Spleen (tissue), 11 donors: Measurements from ENCODE around the gene MUC4. TPM values are rescaled to one million over a fixed set of nuclear protein-coding genes. Genes with fewer than 3 reads are reported as not detected.
"Not testable (repeated sequence)": the region's sequence is repeated elsewhere in the genome, so short reads cannot be mapped to it uniquely, and the experiment has no call there.

ENCODE experiments used
- DNase-seq: peaks from one replicate; pipeline ENCODE4 v3.0.0-alpha.2; 2020
- H3K27ac ChIP-seq, 8 donors: fragments of 200-600 bp; sonication (generic) in 7 of 8; 1 replicate in 4 of 8; 2 replicates in 4 of 8; pipeline versions ENCODE4 v1.5.0 to v1.8.0; 2016 to 2021; ENCODE audit warnings: inconsistent platforms in 4 of 8, mild to moderate bottlenecking in 4 of 8, moderate library complexity in 1 of 8
- H3K27me3 ChIP-seq, 7 donors: fragments of 200-600 bp; sonication (generic) in 6 of 7; replicated peaks in 1 of 7; 1 replicate in 4 of 7; 2 replicates in 3 of 7; pipeline versions ENCODE4 v1.5.0 to v1.8.0; 2016 to 2021; ENCODE audit warnings: inconsistent platforms in 3 of 7, mild to moderate bottlenecking in 1 of 7
- H3K36me3 ChIP-seq, 6 donors: fragments of 200-600 bp; sonication (generic) in 5 of 6; 1 replicate in 4 of 6; 2 replicates in 2 of 6; pipeline versions ENCODE4 v1.5.0 to v1.8.0; 2016 to 2021; ENCODE audit warnings: inconsistent platforms in 2 of 6
- H3K4me1 ChIP-seq, 6 donors: fragments of 200-600 bp; sonication (generic) in 5 of 6; 1 replicate in 3 of 6; 2 replicates in 3 of 6; pipeline versions ENCODE4 v1.5.0 to v1.8.0; 2016 to 2021; ENCODE audit warnings: inconsistent platforms in 3 of 6
- H3K4me3 ChIP-seq, 8 donors: fragments of 200-600 bp; sonication (generic) in 7 of 8; 1 replicate in 4 of 8; 2 replicates in 4 of 8; pipeline versions ENCODE4 v1.5.0 to v1.8.0; 2016 to 2021; ENCODE audit warnings: inconsistent platforms in 4 of 8, mild to moderate bottlenecking in 4 of 8, moderate library complexity in 2 of 8
- H3K9me3 ChIP-seq, 8 donors: fragments of 200-600 bp; sonication (generic) in 7 of 8; 1 replicate in 4 of 8; 2 replicates in 4 of 8; pipeline versions ENCODE4 v1.5.0 to v1.8.0; 2016 to 2021; ENCODE audit warnings: inconsistent platforms in 4 of 8
- CTCF ChIP-seq, 11 experiments: fragments of 200-600 bp in 7 of 11; fragments of 450-650 bp in 4 of 11; sonication (generic) in 4 of 11; IDR thresholded peaks in 8 of 11; conservative IDR thresholded peaks in 3 of 11; 1 replicate in 7 of 11; 2 replicates in 4 of 11; pipeline versions ENCODE4 v1.4.0 to v1.8.0; 2016 to 2021; ENCODE audit warnings: antibody characterized with exemption in 11 of 11, inconsistent platforms in 4 of 11, mild to moderate bottlenecking in 1 of 11
- POLR2A ChIP-seq, 3 donors: fragments of 450-650 bp; IDR thresholded peaks; one replicate each; pipeline ENCODE4 v1.5.1; 2017; ENCODE audit warnings: antibody characterized with exemption in 3 of 3, mild to moderate bottlenecking in 1 of 3
- POLR2AphosphoS5 ChIP-seq, 3 donors: sonication (generic); formaldehyde crosslinking; IDR thresholded peaks; one replicate each; pipeline ENCODE4 v1.5.1; 2017; ENCODE audit warnings: antibody characterized with exemption in 3 of 3
- WGBS, 5 donors: extraction: QIAGEN DNeasy Blood & Tissue Kit in 3 of 5; methylation state at CpG; one replicate each; pipeline versions ENCODE4 v1.1.5 to v1.1.7; 2013 to 2018; 5-methylcytosine and 5-hydroxymethylcytosine counted together
- intact Hi-C: fragments of 100-400 bp; cut with DNase I; formaldehyde crosslinking; loops from one replicate; pipeline ENCODE4 v1.15.0; 2023; ENCODE audit warnings: low total_unique reads
- polyA plus RNA-seq, 3 donors: library from polyadenylated mRNA; stranded (reverse); fragments of 200-250 nt; gene quantifications; one replicate each; pipeline ENCODE4 v1.2.1, GENCODE V29; 2013
- total RNA-seq, 7 donors: library from RNA; depleted of rRNA in 3 of 7; stranded (reverse); fragments of >200 nt in 3 of 7; fragmentation: NEBNext Ultra II Directional in 4 of 7; extraction: Animal tissue kit (Norgen Biotek cat#: 25700) in 4 of 7; gene quantifications; one replicate each; pipeline versions ENCODE4 v1.1.0 to v1.2.1, GENCODE V29; 2016 to 2021
- donor health status: healthy with polysubstance abuse.
- donor health status: DM: no; HTN: no; CAD: no; lungs with moderate emphysema.
- donor health status: DM: no; HTN: no; CAD: no.
- donor health status: Bipolar disorder and iron deficiency.
- donor health status: healthy.
- donor health status: DM: no; HTN: no; CAD: no.
- donor health status: DM: yes; HTN: yes; CAD: no.

Gene MUC4
- total and polyA plus RNA-seq, 10 donors: 0.02 to 0.03 TPM; not detected in 8

DNA sequence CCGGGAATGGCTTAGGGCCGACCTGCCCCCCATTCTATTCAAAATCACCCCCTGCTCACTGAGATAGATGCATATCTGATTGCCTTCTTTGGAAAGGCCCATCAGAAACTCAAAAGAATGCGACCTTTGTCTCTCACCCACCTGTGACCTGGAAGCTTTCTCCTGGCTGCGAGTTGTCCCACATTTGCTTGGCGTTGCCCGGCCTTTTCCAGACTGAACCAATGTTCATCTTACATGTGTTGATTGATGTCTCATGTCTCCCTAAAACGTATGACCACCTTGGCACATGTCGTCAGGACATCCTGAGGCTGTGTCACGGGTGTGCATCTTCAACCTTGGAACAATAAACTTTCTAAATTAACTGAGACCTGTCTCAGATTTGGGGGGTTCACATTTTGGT is 94.3 kb downstream of the MUC4 start:
- WGBS, 5 donors: 77 to 84% (median 81%) methylated on average over 9 of the region's 9 CpGs
- H3K36me3 ChIP-seq: peaks cover 0 to 21% (median 11%) of the 10 kb centered on the region in 6 donors
- no peak for DNase-seq
- peaks cover 0 to 4% (median 0%) of the 10 kb centered on the region in 7 donors for H3K27me3 ChIP-seq
- H3K9me3 ChIP-seq: no peaks in the 10 kb centered on the region
- no peaks in the 10 kb centered on the region for H3K4me1 ChIP-seq
- H3K27ac ChIP-seq: no peak overlapping the region
- TF ChIP-seq POLR2AphosphoS5 (IDR thresholded peaks at IDR 0.05) (no peak), CTCF (IDR thresholded peaks at IDR 0.05 in 8 of 11, conservative IDR thresholded peaks at IDR 0.05 in 3 of 11) (no peak), POLR2A (IDR thresholded peaks at IDR 0.05) (no peak)
- H3K4me3 ChIP-seq: no peak overlapping the region
- intact Hi-C loops: no loop called here

GRCh38 chr3:195715583-195716266 is 96.0 kb downstream of the MUC4 start:
- intact Hi-C loops: no loop called here
- Histone ChIP-seq H3K27ac (no peak overlapping the region), H3K27me3 (peaks cover 0 to 4% (median 0%) of the 10 kb centered on the region in 7 donors), H3K4me1 (no peaks in the 10 kb centered on the region), H3K9me3 (no peaks in the 10 kb centered on the region), H3K36me3 (peaks cover 0 to 35% (median 17%) of the 10 kb centered on the region in 6 donors), H3K4me3 (no peak overlapping the region)
- no peak for TF ChIP-seq CTCF (IDR thresholded peaks at IDR 0.05 in 8 of 11, conservative IDR thresholded peaks at IDR 0.05 in 3 of 11)
- TF ChIP-seq POLR2AphosphoS5 (IDR thresholded peaks at IDR 0.05): no peak
- no peak for TF ChIP-seq POLR2A (IDR thresholded peaks at IDR 0.05)
- WGBS, 5 donors: 79 to 82% (median 80%) methylated on average over 14 of the region's 14 CpGs
- DNase-seq: no peak

DNA sequence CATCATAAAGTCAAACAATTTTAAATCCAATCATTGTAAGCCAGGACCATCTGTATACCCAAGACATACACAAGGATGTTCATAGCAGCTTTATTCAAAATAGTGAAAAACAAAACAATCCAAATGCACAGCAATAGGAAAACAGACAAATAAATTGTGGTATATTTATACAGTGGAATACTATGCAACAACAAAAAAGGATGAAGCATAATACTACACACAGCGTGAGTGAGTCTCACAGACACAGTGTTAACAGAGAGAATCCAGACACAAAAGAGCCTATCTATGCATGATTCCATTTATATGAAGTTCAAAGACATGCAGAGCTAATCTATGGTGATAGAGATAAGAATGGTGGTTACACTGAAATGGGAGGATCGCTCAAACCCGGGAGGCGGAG is 96.6 kb downstream of the MUC4 start:
- intact Hi-C loops: no loop called here
- no peaks in the 10 kb centered on the region for H3K9me3 ChIP-seq
- H3K27me3 ChIP-seq: peaks cover 0 to 4% (median 0%) of the 10 kb centered on the region in 7 donors
- H3K36me3 ChIP-seq: peaks cover 0 to 40% (median 17%) of the 10 kb centered on the region in 6 donors
- no peak overlapping the region for H3K27ac ChIP-seq
- no peak overlapping the region for H3K4me3 ChIP-seq
- 66 to 71% (median 68%) methylated on average over 4 of the region's 4 CpGs for WGBS, 5 donors
- no peak for TF ChIP-seq POLR2A (IDR thresholded peaks at IDR 0.05)
- no peak for TF ChIP-seq POLR2AphosphoS5 (IDR thresholded peaks at IDR 0.05)
- no peak for TF ChIP-seq CTCF (IDR thresholded peaks at IDR 0.05 in 8 of 11, conservative IDR thresholded peaks at IDR 0.05 in 3 of 11)
- DNase-seq: no peak
- H3K4me1 ChIP-seq: no peaks in the 10 kb centered on the region

- peaks cover 0 to 4% (median 0%) of the 10 kb centered on the region in 7 donors for H3K27me3 ChIP-seq
- intact Hi-C loops: no loop called here
- no peak overlapping the region for H3K4me3 ChIP-seq
- H3K4me1 ChIP-seq: no peaks in the 10 kb centered on the region
- 82 to 93% (median 91%) methylated on average over 6 of the region's 6 CpGs for WGBS, 5 donors
- TF ChIP-seq CTCF (IDR thresholded peaks at IDR 0.05 in 8 of 11, conservative IDR thresholded peaks at IDR 0.05 in 3 of 11): no peak
- no peak for TF ChIP-seq POLR2AphosphoS5 (IDR thresholded peaks at IDR 0.05)
- no peak for TF ChIP-seq POLR2A (IDR thresholded peaks at IDR 0.05)
- H3K9me3 ChIP-seq: no peaks in the 10 kb centered on the region
- H3K36me3 ChIP-seq: peaks cover 0 to 46% (median 17%) of the 10 kb centered on the region in 6 donors
- no peak overlapping the region for H3K27ac ChIP-seq
- no peak for DNase-seq
These were observed 97.2 kb downstream of the MUC4 start for GRCh38 chr3:195714380-195715011.

- WGBS, 5 donors: 21 to 46% (median 32%) methylated on average over 6 to 9 of the region's 9 CpGs
- DNase-seq, H3K27ac ChIP-seq, H3K4me1 ChIP-seq, H3K4me3 ChIP-seq, H3K27me3 ChIP-seq, intact Hi-C loops, H3K9me3 ChIP-seq: not testable (repeated sequence)
- H3K36me3 ChIP-seq: peaks cover 0 to 60% (median 20%) of the 10 kb centered on the region in 6 donors
These were observed 98.6 kb downstream of the MUC4 start for GRCh38 chr3:195713150-195713549.

DNA sequence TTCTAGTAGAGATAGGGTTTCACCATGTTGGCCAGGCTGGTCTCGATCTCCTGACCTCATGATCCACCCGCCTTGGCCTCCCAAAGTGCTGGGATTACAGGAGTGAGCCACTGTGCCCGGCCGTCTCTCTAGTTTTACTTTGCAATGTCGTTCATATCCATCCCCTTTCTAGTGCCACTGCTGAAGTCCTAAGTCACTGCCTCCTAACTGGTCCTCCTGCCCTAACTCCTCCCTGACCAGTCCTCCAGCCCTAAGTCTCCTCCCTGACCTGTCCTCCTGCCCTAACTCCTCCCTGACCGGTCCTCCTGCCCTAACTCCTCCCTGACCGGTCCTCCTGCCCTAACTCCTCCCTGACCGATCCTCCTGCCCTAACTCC is 99.2 kb downstream of the MUC4 start:
- H3K9me3 ChIP-seq, H3K4me1 ChIP-seq, intact Hi-C loops, H3K27me3 ChIP-seq, H3K27ac ChIP-seq, H3K4me3 ChIP-seq, DNase-seq: not testable (repeated sequence)
- H3K36me3 ChIP-seq: peaks cover 0 to 61% (median 21%) of the 10 kb centered on the region in 6 donors
- WGBS, 5 donors: 70 to 80% (median 75%) methylated on average over 7 to 8 of the region's 8 CpGs
